IPS-18a (cell line): Measurements from ENCODE around the gene KARS1.
A peak's percentile ranks its signal among the peaks of the same experiment; 100 is the strongest.

ENCODE experiments used
- H3K27ac ChIP-seq: one replicate; pipeline ENCODE4 v1.5.1; 2013; ENCODE audit warnings: low read length
- H3K27me3 ChIP-seq: one replicate; pipeline ENCODE4 v1.6.1; 2013; ENCODE audit warnings: mild to moderate bottlenecking, low read length; ENCODE audit not compliant: control insufficient read depth, insufficient read depth
- H3K36me3 ChIP-seq: one replicate; pipeline ENCODE4 v1.6.1; 2013; ENCODE audit warnings: low read depth, low read length; ENCODE audit not compliant: control insufficient read depth
- H3K4me1 ChIP-seq: one replicate; pipeline ENCODE4 v1.6.1; 2013; ENCODE audit warnings: low read depth, low read length; ENCODE audit not compliant: control insufficient read depth
- H3K4me3 ChIP-seq: one replicate; pipeline ENCODE4 v1.5.1; 2013; ENCODE audit warnings: low read length
- H3K9ac ChIP-seq: one replicate; pipeline ENCODE4 v1.6.1; 2013; ENCODE audit warnings: mild to moderate bottlenecking, low read length, moderate library complexity
- H3K9me3 ChIP-seq: one replicate; pipeline ENCODE4 v1.6.1; 2013; ENCODE audit warnings: low read depth, low read length; ENCODE audit not compliant: control insufficient read depth

The KARS1 gene

DNA sequence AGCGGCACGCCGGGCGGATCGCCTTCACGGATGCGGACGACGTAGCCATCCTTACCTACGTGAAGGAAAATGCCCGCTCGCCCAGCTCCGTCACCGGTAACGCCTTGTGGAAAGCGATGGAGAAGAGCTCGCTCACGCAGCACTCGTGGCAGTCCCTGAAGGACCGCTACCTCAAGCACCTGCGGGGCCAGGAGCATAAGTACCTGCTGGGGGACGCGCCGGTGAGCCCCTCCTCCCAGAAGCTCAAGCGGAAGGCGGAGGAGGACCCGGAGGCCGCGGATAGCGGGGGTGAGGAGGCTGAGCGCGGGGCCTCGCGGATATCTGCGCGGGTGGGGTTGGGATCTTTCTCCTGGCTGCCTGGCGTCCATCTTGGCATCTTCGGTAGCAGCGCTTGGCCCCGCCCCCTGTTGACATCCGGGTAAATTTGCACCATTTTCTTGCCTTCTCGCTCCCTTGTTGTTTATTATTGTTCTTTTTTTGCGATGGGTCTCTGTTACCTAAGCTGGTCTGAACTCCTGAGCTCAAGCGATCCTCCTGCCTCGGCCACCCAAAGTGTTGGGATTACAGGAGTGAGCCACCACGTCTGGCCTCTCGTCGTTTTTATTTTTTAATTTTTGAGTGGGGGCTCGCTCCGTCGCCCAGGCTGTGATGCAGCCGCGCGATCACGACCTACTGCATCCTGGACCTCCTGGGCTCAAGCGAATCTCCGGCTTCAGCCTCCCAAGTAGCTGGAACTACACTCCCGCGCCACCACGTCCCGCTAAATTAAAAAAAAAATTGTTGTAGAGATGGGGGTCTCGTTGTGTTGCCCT lies 1.0 kb upstream of the KARS1 start:
- no peaks in the 10 kb centered on the region for H3K9me3 ChIP-seq
- H3K36me3 ChIP-seq, result peaks cover 22% of the 10 kb centered on the region
- peak overlapping the region; percentile 97 for H3K4me3 ChIP-seq
- H3K4me1 ChIP-seq, result peaks cover 4% of the 10 kb centered on the region
- no peaks in the 10 kb centered on the region for H3K27me3 ChIP-seq
- peak overlapping the region; percentile 91 for H3K9ac ChIP-seq
- H3K27ac ChIP-seq, result peak overlapping the region; percentile 86

DNA sequence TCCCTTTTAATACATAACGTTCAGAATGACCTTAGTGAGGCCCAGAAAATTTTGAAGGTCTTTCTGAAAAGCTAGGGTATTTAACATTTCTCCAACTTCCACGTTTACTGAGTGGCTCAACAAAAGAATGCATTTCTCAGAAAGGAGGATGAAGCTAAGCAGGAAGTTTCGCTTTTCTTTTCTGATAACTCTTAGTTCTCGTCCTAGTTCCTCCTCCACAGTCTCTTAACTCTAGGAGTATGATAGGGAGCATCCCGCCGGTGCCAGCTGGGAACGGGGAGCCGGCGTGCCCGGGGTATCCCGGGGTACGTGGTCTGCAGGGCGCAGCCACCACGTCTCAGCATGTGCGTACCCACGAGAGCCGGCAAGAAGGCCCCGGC lies 363 bp downstream of the KARS1 start:
- Histone ChIP-seq H3K9ac (peak overlapping the region; percentile 91), H3K4me1 (peaks cover 4% of the 10 kb centered on the region)

DNA sequence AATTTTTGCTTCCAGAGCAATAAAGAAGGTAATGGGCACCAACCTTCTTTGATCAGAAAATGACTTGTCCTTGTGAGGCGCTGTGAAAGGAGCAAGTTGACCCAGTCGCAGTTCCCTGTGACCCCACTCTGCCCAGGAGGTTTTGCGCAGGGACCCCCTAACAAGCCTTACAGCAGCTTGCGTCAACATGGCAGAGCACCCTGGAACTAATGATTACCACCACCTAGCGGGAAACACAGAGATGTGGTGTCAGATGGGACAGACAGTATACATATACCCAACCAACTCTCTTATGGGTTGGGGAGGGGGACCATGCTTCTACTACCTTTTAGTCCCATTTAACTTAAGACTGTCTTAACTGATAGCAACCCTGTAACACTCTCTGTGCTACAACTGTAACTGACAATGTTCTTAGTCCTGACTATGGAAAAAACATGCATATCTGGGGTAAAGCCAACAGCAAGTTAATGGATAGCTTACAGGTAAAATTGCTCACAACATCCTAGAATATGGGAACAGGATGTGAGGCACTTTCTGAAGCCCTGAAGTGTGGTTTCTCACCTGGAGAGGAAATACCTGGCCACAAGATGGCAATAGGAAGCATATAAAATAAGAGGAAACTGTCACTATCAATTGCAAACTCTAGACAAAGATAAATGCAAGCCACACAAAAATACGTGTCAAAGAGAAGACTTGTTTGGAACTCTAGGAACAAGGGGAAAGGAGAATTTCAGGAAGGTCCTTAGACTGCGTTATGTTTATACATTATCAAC lies 3.0 kb downstream of the KARS1 start:
- no peak overlapping the region for H3K9ac ChIP-seq
- no peak overlapping the region for H3K27ac ChIP-seq
- H3K4me3 ChIP-seq, result no peak overlapping the region
- H3K9me3 ChIP-seq, result no peaks in the 10 kb centered on the region
- no peaks in the 10 kb centered on the region for H3K27me3 ChIP-seq
- H3K4me1 ChIP-seq, result no peaks in the 10 kb centered on the region
- peaks cover 56% of the 10 kb centered on the region for H3K36me3 ChIP-seq

More for the DNA sequence above, 363 bp downstream of the KARS1 start:
- H3K36me3 ChIP-seq, result peaks cover 31% of the 10 kb centered on the region
- H3K9me3 ChIP-seq, result no peaks in the 10 kb centered on the region
- peak overlapping the region; percentile 69 for H3K27ac ChIP-seq
- H3K4me3 ChIP-seq, result peak overlapping the region; percentile 97
- H3K27me3 ChIP-seq, result no peaks in the 10 kb centered on the region

DNA sequence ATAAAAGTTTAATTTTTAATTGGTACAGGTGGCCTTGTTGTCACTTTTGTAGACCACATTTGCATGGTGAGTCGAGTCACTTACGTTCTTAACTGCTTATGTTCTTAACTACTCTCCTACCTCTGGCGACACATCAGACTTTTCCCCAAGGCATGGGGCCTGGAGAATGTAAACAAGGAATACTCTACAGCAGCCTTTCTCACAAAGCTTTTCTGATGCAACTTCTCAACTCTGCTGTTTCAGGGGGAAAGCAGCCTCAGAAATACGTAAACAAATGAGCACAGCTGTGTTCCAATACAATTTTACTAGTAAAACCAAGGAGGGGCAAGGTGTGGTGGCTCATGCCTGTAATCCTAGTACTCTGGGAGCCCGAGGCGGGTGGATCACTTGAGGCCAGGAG lies 6.9 kb downstream of the KARS1 start:
- Histone ChIP-seq H3K4me1 (no peaks in the 10 kb centered on the region), H3K27me3 (no peaks in the 10 kb centered on the region), H3K9me3 (no peaks in the 10 kb centered on the region), H3K4me3 (no peak overlapping the region), H3K27ac (no peak overlapping the region), H3K36me3 (peaks cover 81% of the 10 kb centered on the region), H3K9ac (no peak overlapping the region)

DNA sequence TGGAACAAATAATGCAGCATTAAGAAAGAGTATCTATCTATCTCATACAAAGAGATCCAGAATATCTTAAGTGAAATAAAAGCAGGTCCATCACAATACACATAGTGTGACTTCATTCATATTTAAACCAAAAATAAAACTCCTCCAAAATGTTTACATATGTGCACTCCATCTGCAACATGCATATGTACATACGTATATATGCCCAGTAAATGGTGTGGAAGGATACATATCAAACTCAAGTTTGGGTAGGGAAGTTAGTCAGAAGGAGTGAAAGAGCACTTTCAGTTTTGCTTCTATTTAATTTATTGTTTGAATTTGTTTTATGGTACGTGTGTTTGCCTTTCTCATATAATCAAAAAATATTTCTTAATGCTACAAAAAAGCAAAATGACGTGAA lies 12.4 kb downstream of the KARS1 start:
- Histone ChIP-seq H3K4me1 (no peaks in the 10 kb centered on the region), H3K9ac (no peak overlapping the region), H3K9me3 (no peaks in the 10 kb centered on the region), H3K36me3 (peaks cover 84% of the 10 kb centered on the region), H3K27ac (no peak overlapping the region), H3K27me3 (no peaks in the 10 kb centered on the region), H3K4me3 (no peak overlapping the region)

DNA sequence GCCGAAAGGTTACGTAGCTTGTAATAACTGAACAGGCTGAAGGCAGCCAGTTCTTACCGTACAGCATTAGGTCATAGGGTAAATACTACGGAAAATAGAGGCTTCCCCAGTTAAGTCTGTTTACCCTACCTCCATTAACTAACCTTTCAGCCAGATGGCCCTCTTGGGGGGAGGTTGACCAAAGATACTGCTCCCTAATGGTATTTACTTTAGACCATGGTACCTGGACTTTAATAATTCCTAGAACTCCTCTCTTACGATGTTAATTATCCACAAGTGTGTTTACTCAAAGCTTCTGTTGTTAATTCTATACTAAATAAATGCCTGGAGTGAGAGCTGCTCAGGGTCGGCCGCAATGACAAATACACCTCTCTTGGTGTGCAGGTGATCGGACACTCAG lies 14.6 kb downstream of the KARS1 start:
- H3K4me1 ChIP-seq, result no peaks in the 10 kb centered on the region
- H3K36me3 ChIP-seq, result peaks cover 92% of the 10 kb centered on the region
- no peak overlapping the region for H3K27ac ChIP-seq
- H3K27me3 ChIP-seq, result no peaks in the 10 kb centered on the region
- no peak overlapping the region for H3K4me3 ChIP-seq
- H3K9me3 ChIP-seq, result no peaks in the 10 kb centered on the region
- no peak overlapping the region for H3K9ac ChIP-seq

DNA sequence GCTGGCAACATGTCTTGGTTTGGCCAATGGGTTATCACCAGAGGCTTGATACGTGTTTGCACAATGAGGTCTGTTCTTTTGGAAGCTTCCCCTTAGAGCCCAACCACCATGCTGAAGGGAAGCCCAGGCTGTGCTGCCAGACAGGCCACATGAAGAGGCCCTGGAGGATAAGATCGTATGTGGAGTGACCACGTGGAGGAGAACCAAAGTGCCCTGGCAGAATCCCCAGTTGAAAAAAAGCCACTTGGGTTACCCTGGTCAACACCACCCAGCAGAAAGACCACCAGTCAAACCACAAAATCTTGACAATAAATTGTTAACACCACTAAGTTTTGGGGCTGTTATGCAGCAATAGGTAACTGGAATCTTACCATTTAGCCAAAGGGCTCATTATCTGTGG lies 17.4 kb downstream of the KARS1 start:
- H3K27ac ChIP-seq, result no peak overlapping the region
- no peak overlapping the region for H3K4me3 ChIP-seq
- no peaks in the 10 kb centered on the region for H3K4me1 ChIP-seq
- no peak overlapping the region for H3K9ac ChIP-seq
- no peaks in the 10 kb centered on the region for H3K9me3 ChIP-seq
- H3K36me3 ChIP-seq, result peaks cover 92% of the 10 kb centered on the region
- no peaks in the 10 kb centered on the region for H3K27me3 ChIP-seq

DNA sequence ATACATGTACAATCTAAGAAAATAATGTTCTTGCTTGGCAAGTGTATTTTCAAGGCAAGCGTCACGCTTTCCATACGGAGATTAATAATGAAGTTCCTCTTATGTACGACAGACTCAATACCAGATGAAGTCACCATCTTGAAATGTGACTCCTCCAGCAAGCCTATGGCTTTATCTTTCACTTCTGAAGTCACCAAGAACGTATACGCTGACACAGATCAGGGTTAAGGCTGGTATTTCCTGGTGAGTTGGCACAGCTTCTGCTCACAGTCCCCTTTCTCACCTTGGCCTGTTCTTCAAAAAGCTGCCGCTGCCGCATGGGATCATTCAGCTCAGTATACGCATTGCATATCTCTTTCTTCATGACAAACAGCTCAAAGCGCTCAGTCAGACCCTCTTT lies 18.3 kb downstream of the KARS1 start:
- Histone ChIP-seq H3K4me1 (no peaks in the 10 kb centered on the region), H3K9ac (no peak overlapping the region), H3K36me3 (peaks cover 87% of the 10 kb centered on the region)

DNA sequence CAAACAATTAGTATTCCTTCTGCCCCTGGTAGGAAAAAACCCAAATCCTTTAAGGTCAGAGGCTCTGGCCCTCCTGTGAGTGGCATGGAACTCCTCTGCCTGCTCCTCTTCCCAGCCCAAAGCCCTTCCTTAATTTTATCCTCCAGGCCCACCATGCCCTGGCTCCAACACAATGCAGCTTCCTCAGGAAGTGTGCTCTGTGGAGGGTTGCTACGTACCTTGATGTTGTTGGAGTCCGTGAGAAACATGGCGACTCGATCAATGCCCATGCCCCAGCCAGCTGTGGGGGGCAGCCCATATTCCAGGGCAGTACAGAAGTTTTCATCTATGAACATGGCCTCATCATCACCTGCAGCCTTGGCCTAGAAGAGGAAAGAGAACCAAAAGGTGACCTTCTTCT lies 19.1 kb downstream of the KARS1 start:
- no peak overlapping the region for H3K27ac ChIP-seq
- no peak overlapping the region for H3K9ac ChIP-seq
- H3K36me3 ChIP-seq, result peaks cover 79% of the 10 kb centered on the region

More for the DNA sequence above, 18.3 kb downstream of the KARS1 start:
- Histone ChIP-seq H3K9me3 (no peaks in the 10 kb centered on the region), H3K27ac (no peak overlapping the region), H3K4me3 (no peak overlapping the region), H3K27me3 (no peaks in the 10 kb centered on the region)

DNA sequence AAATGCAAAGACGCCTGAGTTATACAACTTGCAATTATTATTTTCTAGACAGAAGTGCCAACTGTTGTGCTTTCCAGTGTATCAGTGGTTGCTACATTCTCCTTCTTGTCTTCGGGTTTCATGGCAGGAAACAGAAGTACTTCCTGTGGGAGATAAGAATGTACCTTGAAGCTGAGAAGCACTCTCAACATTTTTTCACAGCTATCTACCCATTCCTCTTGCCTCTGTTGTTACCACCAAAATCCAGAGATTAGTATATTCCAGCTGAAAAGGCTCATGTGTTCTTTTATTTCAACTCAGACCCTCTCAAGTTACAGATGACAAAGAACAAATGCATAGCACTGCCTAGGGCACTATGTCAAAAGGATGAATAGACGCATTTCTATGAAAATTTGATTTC lies 19.6 kb downstream of the KARS1 start:
- no peaks in the 10 kb centered on the region for H3K9me3 ChIP-seq
- H3K27me3 ChIP-seq, result no peaks in the 10 kb centered on the region
- no peak overlapping the region for H3K9ac ChIP-seq
- no peaks in the 10 kb centered on the region for H3K4me1 ChIP-seq
- no peak overlapping the region for H3K4me3 ChIP-seq
- peaks cover 74% of the 10 kb centered on the region for H3K36me3 ChIP-seq
- no peak overlapping the region for H3K27ac ChIP-seq

More for the DNA sequence above, 19.1 kb downstream of the KARS1 start:
- no peaks in the 10 kb centered on the region for H3K27me3 ChIP-seq
- no peaks in the 10 kb centered on the region for H3K9me3 ChIP-seq
- H3K4me1 ChIP-seq, result no peaks in the 10 kb centered on the region
- no peak overlapping the region for H3K4me3 ChIP-seq

DNA sequence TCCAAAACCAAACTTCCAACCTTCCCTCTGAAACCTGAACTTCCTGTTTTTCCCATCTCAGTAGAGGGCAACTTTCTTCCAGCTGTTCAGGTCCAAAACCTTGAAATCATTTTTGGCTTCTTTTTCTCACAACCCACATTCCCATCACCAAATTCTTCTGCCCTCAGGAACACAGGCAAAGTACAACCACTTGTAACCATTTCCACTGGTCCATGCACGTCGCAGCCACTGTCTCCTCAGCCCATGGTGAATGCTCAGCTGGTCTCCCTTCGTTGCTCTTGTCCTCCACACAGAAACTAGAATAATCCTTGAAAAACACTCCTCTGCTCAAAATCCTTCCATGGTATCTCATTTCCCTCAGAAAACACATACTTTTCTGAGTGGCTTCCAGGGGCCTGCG lies 20.7 kb downstream of the KARS1 start:
- H3K27me3 ChIP-seq, result no peaks in the 10 kb centered on the region
- peaks cover 66% of the 10 kb centered on the region for H3K36me3 ChIP-seq
- H3K4me3 ChIP-seq, result no peak overlapping the region
- H3K4me1 ChIP-seq, result no peaks in the 10 kb centered on the region
- no peak overlapping the region for H3K27ac ChIP-seq
- H3K9me3 ChIP-seq, result no peaks in the 10 kb centered on the region
- H3K9ac ChIP-seq, result no peak overlapping the region
